ENCODE results near the gene MED12L. TPM values are rescaled to one million over a fixed set of nuclear protein-coding genes. Genes with fewer than 3 reads are reported as not detected.

Gene MED12L
- total and polyA plus RNA-seq, 7 donors: 0.16 to 0.71 (median 0.28) TPM; not detected in 2

DNA sequence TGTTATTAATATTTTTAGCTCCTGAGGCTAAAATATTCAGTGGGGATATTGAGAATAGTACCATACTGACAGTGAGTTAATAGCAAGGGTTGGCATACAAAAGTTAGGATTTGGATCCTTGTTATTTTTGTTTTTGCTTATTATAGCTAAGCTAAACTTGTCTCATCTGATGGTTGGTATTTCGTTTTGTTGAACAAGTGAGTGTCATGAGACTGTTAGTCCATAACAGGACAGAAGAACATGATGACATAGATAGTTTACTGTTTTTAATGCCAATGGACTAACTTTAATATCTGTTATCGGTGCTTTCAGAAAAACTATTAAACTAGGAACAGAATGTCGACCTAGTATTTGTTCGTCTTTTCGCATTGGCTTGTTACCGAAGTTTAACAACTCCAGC lies 69.1 kb downstream of the MED12L start:
- H3K27me3 ChIP-seq: no peaks in the 10 kb centered on the region
- DNase-seq: no peak
- H3K27ac ChIP-seq: no peak overlapping the region
- H3K4me3 ChIP-seq: no peak overlapping the region
- no peaks in the 10 kb centered on the region for H3K36me3 ChIP-seq
- no peaks in the 10 kb centered on the region for H3K9me3 ChIP-seq
- intact Hi-C loops (cut with DNase I): no loop called here
- no peaks in the 10 kb centered on the region for H3K4me1 ChIP-seq
- TF ChIP-seq, protein P1, sequence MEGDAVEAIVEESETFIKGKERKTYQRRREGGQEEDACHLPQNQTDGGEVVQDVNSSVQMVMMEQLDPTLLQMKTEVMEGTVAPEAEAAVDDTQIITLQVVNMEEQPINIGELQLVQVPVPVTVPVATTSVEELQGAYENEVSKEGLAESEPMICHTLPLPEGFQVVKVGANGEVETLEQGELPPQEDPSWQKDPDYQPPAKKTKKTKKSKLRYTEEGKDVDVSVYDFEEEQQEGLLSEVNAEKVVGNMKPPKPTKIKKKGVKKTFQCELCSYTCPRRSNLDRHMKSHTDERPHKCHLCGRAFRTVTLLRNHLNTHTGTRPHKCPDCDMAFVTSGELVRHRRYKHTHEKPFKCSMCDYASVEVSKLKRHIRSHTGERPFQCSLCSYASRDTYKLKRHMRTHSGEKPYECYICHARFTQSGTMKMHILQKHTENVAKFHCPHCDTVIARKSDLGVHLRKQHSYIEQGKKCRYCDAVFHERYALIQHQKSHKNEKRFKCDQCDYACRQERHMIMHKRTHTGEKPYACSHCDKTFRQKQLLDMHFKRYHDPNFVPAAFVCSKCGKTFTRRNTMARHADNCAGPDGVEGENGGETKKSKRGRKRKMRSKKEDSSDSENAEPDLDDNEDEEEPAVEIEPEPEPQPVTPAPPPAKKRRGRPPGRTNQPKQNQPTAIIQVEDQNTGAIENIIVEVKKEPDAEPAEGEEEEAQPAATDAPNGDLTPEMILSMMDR (IDR thresholded peaks at IDR 0.05): no peak
- TF ChIP-seq POLR2A (IDR thresholded peaks at IDR 0.05) (no peak), EP300 (IDR thresholded peaks at IDR 0.05) (no peak), POLR2AphosphoS5 (IDR thresholded peaks at IDR 0.05) (no peak)
- WGBS, 2 donors: 92 to 94% methylated on average over 6 of the region's 6 CpGs

DNA sequence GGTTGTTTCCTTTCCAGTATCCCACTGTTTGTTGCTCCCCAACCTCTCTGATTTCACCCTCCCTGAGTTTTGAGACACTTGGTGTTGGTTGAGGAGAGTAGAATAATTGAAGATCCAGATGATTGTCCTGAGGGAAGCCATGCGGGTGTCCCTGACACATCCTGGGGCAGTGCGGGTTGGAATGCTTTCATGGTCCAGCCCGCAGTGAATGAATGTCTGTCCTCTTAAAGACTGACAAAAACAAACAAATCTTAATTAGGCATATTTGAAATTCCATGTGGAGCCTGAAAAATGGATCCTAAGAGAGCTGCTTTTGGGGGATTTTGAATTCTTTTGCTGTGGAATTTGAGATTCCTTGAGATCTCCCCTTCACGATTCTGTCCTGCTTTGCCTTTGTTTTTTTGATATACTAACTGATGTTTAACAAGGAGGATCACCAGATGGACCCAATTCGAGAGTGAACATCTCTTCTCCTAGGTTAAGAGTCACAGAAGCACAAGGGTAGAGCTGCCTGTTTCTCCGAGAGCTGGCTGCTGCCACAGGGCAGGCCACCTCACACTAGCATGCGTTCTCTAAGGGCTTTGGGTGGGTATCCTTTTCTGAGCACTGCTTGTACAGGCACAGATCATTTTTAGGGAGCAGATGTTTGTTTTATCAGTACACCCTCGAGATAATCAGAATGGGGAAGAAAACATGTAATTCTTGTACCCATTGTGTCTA lies 70.1 kb downstream of the MED12L start:
- DNase-seq: no peak
- H3K9me3 ChIP-seq: no peaks in the 10 kb centered on the region
- 76 to 82% methylated on average over 8 of the region's 8 CpGs for WGBS, 2 donors
- H3K4me1 ChIP-seq: no peaks in the 10 kb centered on the region
- H3K27me3 ChIP-seq: no peaks in the 10 kb centered on the region
- no peak overlapping the region for H3K27ac ChIP-seq
- H3K4me3 ChIP-seq: no peak overlapping the region
- no peak for TF ChIP-seq POLR2A (IDR thresholded peaks at IDR 0.05)
- TF ChIP-seq, protein P1 (IDR thresholded peaks at IDR 0.05): no peak
- no peak for TF ChIP-seq POLR2AphosphoS5 (IDR thresholded peaks at IDR 0.05)
- TF ChIP-seq EP300 (IDR thresholded peaks at IDR 0.05): no peak
- intact Hi-C loops (cut with DNase I): no loop called here
- H3K36me3 ChIP-seq: no peaks in the 10 kb centered on the region

DNA sequence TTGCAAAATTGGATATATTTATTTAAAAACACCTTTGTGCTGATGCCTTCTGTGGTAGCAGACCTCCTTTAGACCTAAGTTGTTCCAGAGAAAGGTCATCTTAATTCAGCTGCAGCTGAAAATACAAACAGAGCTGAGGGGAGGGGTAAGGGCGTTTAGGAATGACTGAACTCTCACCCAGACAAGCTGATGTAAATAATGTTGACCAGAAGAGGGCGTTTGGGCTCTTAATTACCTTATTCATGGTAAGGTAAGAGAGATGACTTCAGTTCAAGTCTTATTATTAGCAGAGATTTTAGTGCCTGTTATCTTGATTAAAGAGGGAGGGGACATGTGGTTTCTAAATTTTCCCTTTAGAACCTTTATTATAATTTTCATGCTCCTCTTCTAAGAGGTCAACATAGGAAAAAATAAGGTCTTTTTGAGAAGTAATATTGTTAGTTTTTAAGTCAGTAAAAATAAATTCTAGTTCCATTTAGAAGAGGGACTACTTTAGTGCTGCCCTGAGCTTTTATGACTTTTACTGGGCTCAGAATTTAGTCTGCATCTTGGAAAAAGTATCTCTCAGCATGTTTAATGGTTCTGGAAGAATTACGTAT lies 71.3 kb downstream of the MED12L start:
- H3K4me1 ChIP-seq: no peaks in the 10 kb centered on the region
- TF ChIP-seq POLR2A (IDR thresholded peaks at IDR 0.05): no peak
- TF ChIP-seq, protein P1 (IDR thresholded peaks at IDR 0.05): peak in 1 of 4 experiments; percentile 21
- 32 to 36% methylated on average over 3 of the region's 3 CpGs for WGBS, 2 donors
- H3K36me3 ChIP-seq: no peaks in the 10 kb centered on the region
- H3K4me3 ChIP-seq: no peak overlapping the region
- H3K9me3 ChIP-seq: no peaks in the 10 kb centered on the region
- no peaks in the 10 kb centered on the region for H3K27me3 ChIP-seq
- no peak for DNase-seq
- H3K27ac ChIP-seq: no peak overlapping the region
- intact Hi-C loops (cut with DNase I): no loop called here

DNA sequence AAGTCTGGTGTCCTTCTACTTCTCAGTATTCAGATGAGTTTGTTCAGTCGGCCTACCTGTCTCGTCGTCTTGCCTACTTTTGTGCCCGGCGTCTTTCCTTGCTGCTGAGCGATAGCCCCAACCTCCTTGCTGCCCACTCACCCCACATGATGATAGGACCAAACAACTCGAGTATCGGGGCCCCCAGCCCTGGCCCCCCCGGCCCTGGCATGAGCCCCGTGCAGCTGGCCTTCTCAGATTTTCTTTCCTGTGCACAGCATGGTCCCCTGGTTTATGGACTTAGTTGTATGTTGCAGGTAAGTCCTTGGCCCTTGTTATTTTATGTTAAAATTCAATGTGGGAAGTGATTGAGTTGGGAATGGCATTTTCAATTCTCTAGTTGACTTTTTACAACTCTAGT lies 74.3 kb downstream of the MED12L start:
- Histone ChIP-seq H3K27me3 (no peaks in the 10 kb centered on the region), H3K4me1 (no peaks in the 10 kb centered on the region), H3K4me3 (no peak overlapping the region), H3K9me3 (no peaks in the 10 kb centered on the region), H3K36me3 (no peaks in the 10 kb centered on the region), H3K27ac (no peak overlapping the region)
- TF ChIP-seq EP300 (IDR thresholded peaks at IDR 0.05) (no peak), POLR2A (IDR thresholded peaks at IDR 0.05) (no peak), POLR2AphosphoS5 (IDR thresholded peaks at IDR 0.05) (no peak)
- TF ChIP-seq, protein P1 (IDR thresholded peaks at IDR 0.05): no peak
- no peak for DNase-seq
- WGBS, 2 donors: 92 to 95% methylated on average over 10 of the region's 10 CpGs
- intact Hi-C loops (cut with DNase I): loop anchor here (10.0 kb wide), 1 partner anchor 755 kb away; no protein-coding TSS in a partner anchor
